ENCODE data around the gene COL5A1.

COL5A1 gene

DNA sequence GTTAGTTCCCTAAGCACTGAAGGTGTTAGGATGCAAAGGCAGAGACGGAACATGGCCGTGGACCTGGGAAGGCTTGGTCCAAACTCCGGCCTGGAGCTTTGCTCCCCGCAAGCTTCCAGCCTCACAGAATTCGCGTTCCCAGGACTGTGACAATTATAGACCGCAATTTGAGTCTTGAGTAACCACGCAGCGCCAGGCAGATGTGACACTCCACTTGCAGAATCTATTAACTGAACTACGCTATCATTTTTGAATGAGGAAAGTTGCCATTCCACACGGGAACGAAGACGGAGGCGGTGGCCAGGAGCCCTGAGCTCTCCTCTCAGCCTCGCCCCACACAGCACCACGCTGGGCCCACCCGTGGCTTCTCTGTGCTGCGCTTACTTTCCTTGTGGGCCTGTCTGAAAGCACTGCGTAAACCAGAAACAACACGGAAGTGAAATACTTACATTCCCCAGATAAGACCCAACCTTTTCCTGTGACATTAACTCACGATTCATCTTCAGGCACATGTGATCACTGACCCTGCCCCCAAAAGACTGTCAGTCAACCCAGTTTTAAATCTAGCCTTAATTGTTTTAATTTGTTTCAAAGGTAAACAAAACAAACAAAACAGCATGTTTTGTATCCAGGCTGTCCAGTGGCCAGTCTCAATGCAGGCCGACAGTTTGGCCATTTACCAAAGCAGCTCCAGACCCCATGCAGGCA lies 16.1 kb upstream of the COL5A1 start:
- no peak for DNase-seq (ENCODE audit: low read depth, low spot score)

GRCh38 chr9:134626069-134626423 lies 15.6 kb upstream of the COL5A1 start:
- DNase-seq (ENCODE audit: low read depth, low spot score) = no peak

DNA sequence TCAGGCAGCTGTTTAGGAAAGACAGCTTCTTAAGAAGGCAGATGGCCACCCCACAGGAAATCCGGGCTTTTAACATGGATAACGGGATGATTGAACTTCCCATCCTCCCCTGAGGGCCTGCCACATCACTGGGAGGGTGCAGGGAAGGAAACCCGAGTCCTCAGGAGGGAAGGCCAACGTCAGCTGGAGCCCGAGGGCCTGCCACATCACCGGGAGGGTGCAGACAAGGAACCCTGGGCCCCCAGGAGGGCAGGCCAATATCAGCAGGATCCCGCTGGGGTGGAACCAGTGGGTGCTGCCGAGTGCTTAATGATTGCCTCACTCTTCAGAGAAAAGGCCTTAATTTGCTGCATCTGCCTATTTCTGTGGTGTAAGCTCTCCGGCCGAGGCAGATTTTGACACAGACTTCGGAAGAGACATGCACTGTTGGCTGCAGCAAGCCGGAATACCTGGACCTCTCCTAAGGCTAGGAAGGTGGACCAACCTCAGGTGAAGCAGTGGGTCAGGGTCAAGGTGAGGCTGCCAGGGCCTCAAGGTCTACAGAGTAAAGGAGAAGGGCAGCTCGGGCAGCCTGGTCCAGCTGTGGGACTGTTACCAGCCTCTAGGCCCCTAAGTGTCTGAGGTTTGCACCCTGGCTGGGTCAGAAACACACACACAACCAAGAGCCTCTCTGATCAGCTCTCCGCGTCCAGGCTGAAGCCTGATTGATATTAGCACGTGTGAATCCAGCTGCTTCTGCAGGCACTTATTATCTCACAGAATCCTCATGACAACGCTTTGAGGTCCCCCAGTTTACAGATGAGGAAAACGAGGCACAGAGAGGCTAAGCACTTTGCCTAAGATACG lies 14.8 kb upstream of the COL5A1 start:
- peak; percentile 39 for DNase-seq (ENCODE audit: low read depth, low spot score)

DNA sequence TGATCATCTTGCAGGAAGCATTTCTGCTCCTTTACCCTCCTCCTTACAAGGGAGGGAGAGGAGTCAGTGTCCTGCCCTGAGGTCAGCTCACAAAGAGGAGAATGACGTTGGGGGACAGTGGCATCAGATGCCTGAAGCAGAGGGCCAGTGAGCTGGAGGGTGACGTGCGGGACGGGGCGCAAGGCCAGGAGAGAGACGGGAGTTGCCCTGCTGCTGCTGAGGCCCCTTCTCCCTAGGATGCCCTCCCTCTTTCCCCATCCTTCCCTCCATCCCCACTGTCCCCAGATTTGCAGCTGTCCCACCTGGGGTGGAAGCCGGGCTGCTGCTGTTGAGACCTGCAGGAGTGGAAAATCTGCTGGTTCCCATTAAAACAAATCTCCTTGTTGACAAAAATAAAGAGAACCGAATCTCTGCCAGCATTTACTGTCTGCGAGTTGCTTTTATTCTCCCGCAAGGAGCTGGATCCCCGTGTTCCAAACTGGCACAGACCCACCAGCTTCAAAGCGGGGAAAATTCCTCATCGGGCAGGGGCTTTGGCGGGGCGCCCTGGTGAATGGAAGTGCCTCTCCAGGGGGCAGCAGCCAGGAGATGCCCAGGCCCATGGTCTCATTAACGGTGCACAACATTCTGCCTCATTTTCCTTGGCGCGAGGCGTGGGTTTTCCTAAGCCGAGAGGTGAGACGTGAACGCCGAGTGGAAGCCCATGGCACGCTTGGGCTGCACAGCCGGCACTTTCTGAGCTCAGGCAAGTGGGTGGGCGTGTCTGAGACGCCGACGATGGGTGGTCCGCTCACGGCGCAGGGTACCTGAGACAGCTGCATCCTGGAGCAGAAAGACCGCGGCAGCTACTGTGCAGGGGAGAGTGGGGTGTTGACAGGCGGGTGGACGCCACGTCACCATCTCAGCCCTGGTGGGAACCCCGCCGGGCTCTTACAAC lies 13.9 kb upstream of the COL5A1 start:
- peak; percentile 72 for DNase-seq (ENCODE audit: low read depth, low spot score)

- DNase-seq (ENCODE audit: low read depth, low spot score) = no peak
Observed at GRCh38 chr9:134628354-134628736, 13.3 kb upstream of the COL5A1 start.

DNA sequence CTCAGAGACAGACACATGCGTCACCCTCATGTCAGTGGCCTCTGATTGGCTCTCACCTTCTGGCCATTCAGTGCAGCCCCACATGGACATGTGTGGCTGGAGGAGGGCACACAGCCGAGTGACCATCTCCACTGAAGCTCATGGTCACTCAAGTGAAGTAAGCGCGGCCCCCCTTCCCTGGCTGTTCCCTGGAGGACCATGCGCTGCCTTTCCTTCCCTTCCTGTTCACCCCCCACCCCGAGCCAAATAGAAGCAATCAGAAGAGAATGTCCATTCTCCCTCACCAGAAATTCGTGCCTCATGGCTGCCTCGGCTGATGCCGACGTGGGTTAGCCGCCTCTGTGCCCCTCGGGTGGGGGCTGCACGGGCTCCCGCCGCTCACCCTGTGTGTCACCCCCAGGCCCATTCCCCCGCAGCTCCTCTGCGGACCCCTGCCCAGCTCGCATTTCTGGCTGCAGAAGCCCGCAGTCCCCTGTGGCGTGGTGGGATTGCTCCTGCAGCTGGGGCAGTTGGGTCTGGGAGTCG lies 12.5 kb upstream of the COL5A1 start:
- DNase-seq (ENCODE audit: low read depth, low spot score) = no peak

DNA sequence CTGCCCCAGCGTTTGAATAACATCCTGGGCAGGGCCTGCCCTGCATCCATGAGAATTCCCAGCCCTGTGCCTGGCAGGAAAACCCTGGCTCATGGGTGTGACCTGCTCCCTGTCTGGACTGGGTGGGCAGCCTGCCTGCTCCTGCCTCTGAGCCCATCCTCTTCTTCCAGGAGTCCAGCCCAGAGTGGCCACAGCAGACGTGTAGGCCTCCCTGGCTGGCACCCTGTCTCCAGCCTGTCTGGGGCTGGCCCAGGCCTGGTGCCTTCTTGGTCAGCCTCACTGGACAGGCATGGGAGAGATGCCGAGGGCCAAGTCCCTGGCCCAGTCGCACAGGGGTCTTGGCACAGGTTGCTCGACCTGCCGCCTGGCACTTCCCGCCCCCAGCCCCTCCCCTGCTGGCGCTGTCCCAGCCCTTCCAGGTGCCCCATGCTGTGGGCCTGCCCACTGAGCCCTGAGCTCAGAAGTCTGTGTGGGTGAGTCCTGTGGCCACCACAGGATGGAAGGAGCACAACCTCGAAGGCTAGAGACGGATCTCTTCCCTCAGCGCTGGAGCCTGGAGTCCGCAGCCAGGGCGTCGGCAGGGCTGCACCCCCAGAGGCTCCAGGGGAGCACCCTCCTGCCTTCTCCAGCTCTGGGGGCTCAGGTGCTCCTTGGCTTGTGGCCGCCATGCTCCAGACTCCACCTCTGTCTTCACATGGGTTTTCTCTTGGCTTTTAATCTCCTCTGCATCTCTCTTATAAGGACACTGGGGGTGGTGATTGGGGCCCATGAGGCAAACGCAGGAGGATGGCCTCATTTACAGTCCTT lies 11.8 kb upstream of the COL5A1 start:
- DNase-seq (ENCODE audit: low read depth, low spot score) = no peak

DNA sequence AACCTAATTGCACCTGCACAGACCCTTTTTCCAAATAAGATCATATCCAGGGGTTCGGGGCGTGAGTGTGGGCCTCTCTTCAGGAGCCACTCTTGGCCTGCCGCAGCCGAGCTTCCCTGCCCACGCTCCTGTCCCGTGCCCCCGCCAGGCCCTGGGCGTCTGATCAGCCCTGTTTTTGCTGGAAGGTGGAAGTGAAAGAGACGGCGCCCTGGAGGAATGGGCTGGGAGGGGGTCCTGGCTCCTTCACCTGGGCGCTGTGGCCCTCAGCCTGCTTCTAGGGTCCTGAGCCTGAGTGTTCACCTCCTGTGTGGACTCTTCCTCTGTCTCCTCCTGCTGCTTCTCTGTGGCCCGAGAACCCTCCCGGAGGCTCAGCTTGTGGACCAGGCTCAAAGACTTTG lies 11.2 kb upstream of the COL5A1 start:
- no peak for DNase-seq (ENCODE audit: low read depth, low spot score)

GRCh38 chr9:134630861-134631260 lies 10.7 kb upstream of the COL5A1 start:
- no peak for DNase-seq (ENCODE audit: low read depth, low spot score)

DNA sequence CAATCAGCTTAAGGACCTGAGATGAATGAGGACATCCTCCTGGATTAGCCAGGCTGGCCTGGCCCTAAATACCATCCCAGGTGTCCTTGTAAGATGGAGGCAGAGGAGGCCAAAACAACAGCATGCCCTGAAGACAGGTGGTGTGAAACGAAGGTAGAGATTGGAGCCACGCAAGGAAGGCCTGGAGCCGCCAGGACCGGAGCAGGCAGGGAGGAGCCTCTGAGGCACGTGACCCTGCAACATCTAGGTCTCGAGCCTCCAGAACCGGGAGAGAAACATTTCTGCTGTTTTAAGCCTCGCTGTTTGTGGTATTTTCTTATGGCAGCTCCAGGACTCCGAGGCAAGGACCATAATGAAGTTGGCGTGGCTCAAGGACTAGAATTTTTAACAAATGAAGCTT lies 9.7 kb upstream of the COL5A1 start:
- no peak for DNase-seq (ENCODE audit: low read depth, low spot score)

DNA sequence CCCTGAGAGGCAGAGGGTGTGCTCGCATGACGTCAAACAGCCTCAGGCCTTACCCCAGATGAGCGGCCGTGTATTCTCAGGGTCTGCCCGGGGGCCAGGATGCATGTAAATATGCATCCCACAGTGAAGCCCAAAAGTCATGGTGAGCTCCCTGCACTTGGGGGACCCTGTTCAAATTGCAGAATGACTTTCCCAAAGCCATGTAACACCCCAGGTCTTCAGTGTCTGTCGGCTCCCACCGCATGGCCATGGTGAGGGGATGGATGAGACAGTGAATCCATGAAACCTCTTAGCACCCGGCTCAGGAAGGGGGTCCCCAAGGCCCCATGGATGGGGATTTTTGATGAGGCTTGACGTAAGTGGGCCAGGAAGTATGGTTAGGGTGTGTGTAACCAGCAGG lies 9.3 kb upstream of the COL5A1 start:
- no peak for DNase-seq (ENCODE audit: low read depth, low spot score)

DNA sequence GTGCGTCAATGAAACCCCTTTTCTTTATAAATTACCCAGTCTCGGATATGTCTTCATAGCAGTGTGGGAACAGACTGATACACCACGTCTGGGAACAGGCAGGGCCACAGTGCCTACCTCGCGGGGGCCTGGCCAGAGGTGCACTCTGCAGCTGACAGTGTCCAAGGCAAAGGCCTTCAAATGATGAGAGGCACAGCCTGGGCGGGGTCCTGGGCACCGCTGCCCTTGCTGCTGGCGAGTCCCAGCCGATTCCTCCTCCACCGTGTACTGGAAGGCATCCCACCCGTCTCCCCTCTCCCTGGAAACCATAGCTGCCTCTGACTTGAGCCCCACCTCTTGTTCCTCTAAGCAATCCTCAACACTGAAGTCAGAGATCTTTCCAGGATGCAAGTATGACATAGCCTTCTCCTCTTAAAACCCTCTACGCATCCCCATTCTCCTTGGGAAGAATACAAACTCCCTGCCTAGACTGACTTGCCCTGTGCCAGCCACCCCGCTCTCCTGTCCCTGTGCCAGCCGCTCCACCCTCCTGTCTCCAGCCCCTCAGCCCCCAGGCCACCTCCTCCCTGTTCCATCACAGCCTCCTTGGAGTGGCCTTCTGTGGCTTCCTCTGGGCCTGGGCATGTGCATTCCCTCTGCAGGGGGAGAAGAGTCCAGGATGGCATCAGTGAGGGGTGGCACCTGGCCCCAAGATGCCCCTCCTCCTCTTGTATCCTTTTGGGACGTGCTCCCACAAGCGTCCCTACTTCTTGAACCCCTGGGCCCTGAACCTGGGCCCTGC lies 8.1 kb upstream of the COL5A1 start:
- DNase-seq (ENCODE audit: low read depth, low spot score) = no peak

GRCh38 chr9:134634176-134634575 lies 7.4 kb upstream of the COL5A1 start:
- DNase-seq (ENCODE audit: low read depth, low spot score) = no peak

DNA sequence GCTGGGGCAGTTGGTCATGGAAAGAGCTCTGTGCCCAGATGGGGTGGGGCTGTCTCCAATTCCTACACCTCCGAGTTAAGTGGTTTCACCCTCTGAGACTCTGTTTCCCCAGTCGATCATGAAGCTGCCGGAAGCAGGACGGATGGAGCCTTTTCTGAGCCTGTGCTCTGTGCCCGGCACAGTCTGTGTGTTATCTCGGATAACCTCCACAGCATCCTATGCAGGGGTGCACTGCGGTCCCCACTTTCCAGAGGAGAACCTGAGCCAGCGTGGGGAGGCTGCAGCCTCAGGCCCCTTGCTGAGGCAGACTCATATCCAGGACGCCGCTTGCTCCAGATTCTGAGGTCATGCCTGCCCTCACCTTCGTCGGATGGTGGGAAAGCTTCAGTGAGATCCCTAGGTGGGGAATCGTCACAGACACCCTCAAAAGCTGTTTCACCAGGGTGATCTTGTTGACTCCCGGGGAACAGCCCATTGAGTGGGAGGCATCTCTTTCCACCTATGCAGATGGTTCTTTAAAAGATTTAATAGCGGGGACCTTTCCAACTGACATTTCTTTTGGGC lies 6.9 kb upstream of the COL5A1 start:
- DNase-seq (ENCODE audit: low read depth, low spot score) = no peak

DNA sequence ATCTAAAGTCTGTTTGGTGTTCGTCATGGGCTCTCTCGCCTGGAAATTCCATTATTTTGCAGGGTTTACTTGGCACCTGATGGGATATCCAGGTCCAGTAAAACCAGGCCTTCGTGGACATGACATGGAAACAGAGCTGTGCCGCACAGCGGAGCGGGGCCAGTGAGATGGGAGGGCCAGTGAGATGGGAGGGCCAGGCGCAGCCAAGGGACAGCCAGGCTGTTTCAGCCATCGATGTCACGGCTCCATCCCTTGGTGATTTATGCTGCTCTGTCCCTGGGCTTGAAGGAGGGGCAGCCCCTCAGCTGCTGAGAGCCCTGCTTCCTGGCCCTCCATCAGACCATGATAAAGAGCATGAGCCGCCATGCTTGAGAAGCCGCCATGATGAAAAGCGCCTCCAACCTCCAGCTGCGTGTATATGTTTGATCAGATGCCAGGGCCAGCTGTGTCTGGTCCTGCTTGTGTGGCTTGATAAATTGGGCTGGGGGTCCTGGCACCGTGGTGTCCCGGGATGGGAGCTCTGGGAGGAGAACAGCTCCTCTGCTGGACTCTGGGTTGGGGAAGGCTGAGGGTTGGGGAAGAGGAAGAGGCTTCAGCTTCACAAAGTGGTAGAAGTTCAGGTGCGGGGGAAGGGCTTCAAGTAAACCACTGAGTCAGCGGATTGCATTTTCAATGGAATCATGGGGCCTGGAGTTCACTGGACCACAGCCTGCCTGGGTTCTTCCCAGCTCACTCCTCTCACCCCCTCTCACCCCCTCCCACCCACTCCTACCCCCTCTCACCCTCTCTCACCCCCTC lies 6.1 kb upstream of the COL5A1 start:
- DNase-seq (ENCODE audit: low read depth, low spot score) = no peak

- DNase-seq (ENCODE audit: low read depth, low spot score) = no peak
Observed at GRCh38 chr9:134636149-134636507, 5.5 kb upstream of the COL5A1 start.

GRCh38 chr9:134637241-134637640 lies 4.4 kb upstream of the COL5A1 start:
- DNase-seq (ENCODE audit: low read depth, low spot score) = peak; percentile 65

GRCh38 chr9:134637696-134638501 lies 3.7 kb upstream of the COL5A1 start:
- DNase-seq (ENCODE audit: low read depth, low spot score) = no peak
